HCT116 (cell line): Measurements from ENCODE around the gene GLRA2. TPM values are rescaled to one million over a fixed set of nuclear protein-coding genes. Genes with fewer than 3 reads are reported as not detected.

Source experiments
- ATAC-seq: fragments of 200-7000 bp; cut with Tn5 transposase; 2 replicates; pipeline ENCODE4 v1.9.1; 2020; ENCODE audit warnings: mild to moderate bottlenecking, moderate library complexity
- BruUV-seq: library from RNA; stranded (reverse); fragments of 400-500 nt; replicated peaks from 2 replicates; lab custom pipeline; 2021; lab: Mats Ljungman, UMichigan
- CTCF ChIA-PET: fragments of 300-600 bp; sonication (Branson Sonifier 250); formaldehyde crosslinking; loops from one replicate; lab custom pipeline; 2021; ENCODE audit warnings: antibody characterized with exemption; lab: Charles Lee
- POLR2A ChIA-PET: fragments of 300-600, 350-600 bp; sonication (Branson Sonifier 250); formaldehyde crosslinking; loops from one replicate; lab custom pipeline; 2021; ENCODE audit warnings: antibody characterized with exemption; lab: Charles Lee
- RAD21 ChIA-PET, 2 experiments: fragments of 300-600 bp; sonication (Branson Sonifier 250); formaldehyde crosslinking; loops; one replicate each; lab custom pipeline; 2023; ENCODE audit warnings: low total read pairs in 2 of 2; ENCODE audit not compliant: uncharacterized antibody in 2 of 2, unreplicated experiment in 2 of 2, low non-redundant PET in 1 of 2; lab: Charles Lee
- DNase-seq: peaks from one replicate; pipeline ENCODE4 v3.0.0-alpha.2; 2010; ENCODE audit warnings: low read depth, low spot score
- H2AFZ ChIP-seq: fragments of 200-600 bp; shearing (Covaris generic), sonication (generic); 2 replicates; pipeline ENCODE4 v1.6.1; 2017; ENCODE audit warnings: low read depth, mixed run types, mixed read lengths, antibody characterized with exemption, low read length; ENCODE audit not compliant: poor library complexity, severe bottlenecking
- H3K27ac ChIP-seq: 2 replicates; pipeline ENCODE4 v1.5.1; 2012; ENCODE audit warnings: low read depth, low read length
- H3K27me3 ChIP-seq: fragments of 200-600 bp; sonication (generic); 2 replicates; pipeline ENCODE4 v1.6.1; 2016; ENCODE audit warnings: mixed run types, low read length, mixed read lengths; ENCODE audit not compliant: insufficient read depth
- H3K36me3 ChIP-seq, 2 experiments: fragments of 200-500 bp in 1 of 2; fragments of 200-600 bp in 1 of 2; sonication (Bioruptor generic) in 1 of 2; sonication (generic) in 1 of 2; 2 replicates each; pipeline versions ENCODE4 v1.5.1 to v1.6.1; 2014 to 2016; ENCODE audit warnings: low read length in 2 of 2, inconsistent platforms in 1 of 2, mixed read lengths in 1 of 2, mixed run types in 1 of 2; ENCODE audit not compliant: insufficient read depth in 2 of 2, control insufficient read depth in 1 of 2
- H3K4me1 ChIP-seq, 2 experiments: fragments of 200-600 bp in 1 of 2; sonication (generic) in 1 of 2; 2 replicates each; pipeline versions ENCODE4 v1.5.1 to v1.6.1; 2012 to 2017; ENCODE audit warnings: low read length in 2 of 2, inconsistent platforms in 1 of 2, mild to moderate bottlenecking in 1 of 2, mixed read lengths in 1 of 2, mixed run types in 1 of 2, moderate library complexity in 1 of 2; ENCODE audit not compliant: insufficient read depth in 2 of 2, control insufficient read depth in 1 of 2
- H3K4me2 ChIP-seq: fragments of 200-600 bp; sonication (generic); 2 replicates; pipeline ENCODE4 v1.6.1; 2017; ENCODE audit warnings: mixed run types, low read length, mixed read lengths
- H3K4me3 ChIP-seq, 2 experiments: fragments of 200-600 bp in 1 of 2; sonication (generic) in 1 of 2; replicated peaks in 1 of 2; 2 replicates each; pipeline ENCODE4 v1.5.1; 2011 to 2016; ENCODE audit warnings: low read length in 2 of 2, control low read depth in 1 of 2, low read depth in 1 of 2, mild to moderate bottlenecking in 1 of 2, mixed read lengths in 1 of 2, mixed run types in 1 of 2
- H3K79me2 ChIP-seq: fragments of 200-600 bp; sonication (generic); 2 replicates; pipeline ENCODE4 v1.6.1; 2017; ENCODE audit warnings: mild to moderate bottlenecking, mixed run types, low read length, moderate library complexity, mixed read lengths; ENCODE audit not compliant: insufficient read depth
- H3K9ac ChIP-seq: fragments of 200-600 bp; sonication (generic); 2 replicates; pipeline ENCODE4 v1.6.1; 2016; ENCODE audit warnings: low read length, mixed read lengths
- H3K9me2 ChIP-seq: fragments of 200-600 bp; sonication (generic), shearing (Covaris generic); 2 replicates; pipeline ENCODE4 v1.6.1; 2017; ENCODE audit warnings: mixed run types, mild to moderate bottlenecking, moderate library complexity; ENCODE audit not compliant: insufficient read depth
- H3K9me3 ChIP-seq, 2 experiments: fragments of 200-500 bp in 1 of 2; fragments of 200-600 bp in 1 of 2; sonication (Bioruptor generic) in 1 of 2; sonication (generic) in 1 of 2; 2 replicates each; pipeline ENCODE4 v1.6.1; 2014 to 2017; ENCODE audit warnings: low read length in 2 of 2, mixed read lengths in 2 of 2, inconsistent platforms in 1 of 2, low read depth in 1 of 2, mild to moderate bottlenecking in 1 of 2, mixed run types in 1 of 2, moderate library complexity in 1 of 2; ENCODE audit not compliant: control insufficient read depth in 1 of 2, insufficient read depth in 1 of 2
- H4K20me1 ChIP-seq: fragments of 200-600 bp; sonication (generic), shearing (Covaris generic); 2 replicates; pipeline ENCODE4 v1.6.1; 2017; ENCODE audit warnings: mixed run types, mild to moderate bottlenecking, moderate library complexity; ENCODE audit not compliant: insufficient read depth
- CBX3 ChIP-seq: IDR thresholded peaks from 2 replicates; pipeline ENCODE4 v1.6.1; 2012; ENCODE audit warnings: low read depth
- CEBPB ChIP-seq: IDR thresholded peaks from 2 replicates; pipeline ENCODE4 v1.6.1; 2012; ENCODE audit warnings: low read depth
- EGR1 ChIP-seq: IDR thresholded peaks from 2 replicates; pipeline ENCODE4 v1.6.1; 2012; ENCODE audit warnings: low read depth
- ELF1 ChIP-seq: IDR thresholded peaks from 2 replicates; pipeline ENCODE4 v1.6.1; 2012; ENCODE audit warnings: low read depth, borderline replicate concordance
- EZH2 ChIP-seq: fragments of 200-600 bp; sonication (generic); IDR thresholded peaks from 2 replicates; pipeline ENCODE4 v1.6.1; 2017; ENCODE audit warnings: antibody characterized with exemption, mixed run types
- EZH2phosphoT487 ChIP-seq: fragments of 200-600 bp; IDR thresholded peaks from 2 replicates; pipeline ENCODE4 v1.6.1; 2018; ENCODE audit warnings: antibody characterized with exemption, borderline replicate concordance
- JUND ChIP-seq: IDR thresholded peaks from 2 replicates; pipeline ENCODE4 v1.6.1; 2012
- MAX ChIP-seq: IDR thresholded peaks from 2 replicates; pipeline ENCODE4 v1.6.1; 2012
- POLR2A ChIP-seq: IDR thresholded peaks from 2 replicates; pipeline ENCODE4 v1.7.0; 2011; ENCODE audit warnings: borderline replicate concordance; ENCODE audit not compliant: insufficient read depth, insufficient read length; ENCODE audit errors: extremely low read depth
- POLR2AphosphoS5 ChIP-seq: IDR thresholded peaks from 2 replicates; pipeline ENCODE4 v1.6.1; 2011; ENCODE audit warnings: mild to moderate bottlenecking, low read depth, low read length, moderate library complexity
- RAD21 ChIP-seq: IDR thresholded peaks from 2 replicates; pipeline ENCODE4 v1.6.1; 2012; ENCODE audit warnings: low read depth, mild to moderate bottlenecking
- REST ChIP-seq: IDR thresholded peaks from 2 replicates; pipeline ENCODE4 v1.6.1; 2012; ENCODE audit warnings: low read depth
- SIN3A ChIP-seq: IDR thresholded peaks from 2 replicates; pipeline ENCODE4 v1.6.1; 2012; ENCODE audit warnings: low read depth
- SP1 ChIP-seq: IDR thresholded peaks from 2 replicates; pipeline ENCODE4 v1.6.1; 2012; ENCODE audit warnings: low read depth
- TCF7L2 ChIP-seq: IDR thresholded peaks from 2 replicates; pipeline ENCODE4 v1.7.0; 2011; ENCODE audit warnings: borderline replicate concordance, inconsistent platforms; ENCODE audit not compliant: insufficient read depth, insufficient read length; ENCODE audit errors: extremely low read depth
- YY1 ChIP-seq: IDR thresholded peaks from 2 replicates; pipeline ENCODE4 v1.6.1; 2011; ENCODE audit warnings: low read length, low read depth, moderate library complexity, mild to moderate bottlenecking; ENCODE audit not compliant: insufficient replicate concordance; ENCODE audit errors: extremely low read depth
- ZFX ChIP-seq: fragments of 450-650 bp; IDR thresholded peaks from 2 replicates; pipeline ENCODE4 v1.6.1; 2017
- intact Hi-C: fragments of 100-400 bp; cut with micrococcal nuclease; formaldehyde crosslinking; loops from 2 replicates; pipeline ENCODE4 v1.10.0; 2022
- total RNA-seq: library from RNA; stranded (reverse); gene quantifications from one replicate; pipeline ENCODE4 v1.2.1, GENCODE V29; 2021; ENCODE audit not compliant: unreplicated experiment

The GLRA2 gene
- total RNA-seq, 1 experiment from 2014 or later = not detected

- TF ChIP-seq EZH2phosphoT487 = no peak
- no peak for TF ChIP-seq CEBPB
- TF ChIP-seq POLR2A = no peak
- no peak for TF ChIP-seq ZFX
- TF ChIP-seq SP1 = no peak
- no peak for TF ChIP-seq RAD21
- TF ChIP-seq ELF1 = no peak
- TF ChIP-seq EZH2 = no peak
- no peak for TF ChIP-seq POLR2AphosphoS5
- TF ChIP-seq CBX3 = no peak
- TF ChIP-seq YY1 = no peak
- TF ChIP-seq SIN3A = no peak
- Histone ChIP-seq H2AFZ (no peak overlapping the region), H3K27ac (no peak overlapping the region), H3K4me2 (no peak overlapping the region), H3K27me3 (no peaks in the 10 kb centered on the region), H4K20me1 (no peaks in the 10 kb centered on the region), H3K36me3 (no peaks in the 10 kb centered on the region), H3K9ac (no peak overlapping the region), H3K9me3 (no peaks in the 10 kb centered on the region), H3K9me2 (no peaks in the 10 kb centered on the region), H3K4me3 (no peak overlapping the region), H3K4me1 (no peaks in the 10 kb centered on the region), H3K79me2 (no peaks in the 10 kb centered on the region)
- no TSS peak for BruUV-seq
- RAD21 ChIA-PET = no interaction called here
- intact Hi-C loops = no loop called here
- DNase-seq (no peak), ATAC-seq (no peak)
- CTCF ChIA-PET = no interaction called here
- POLR2A ChIA-PET = no interaction called here
Observed at GRCh38 chrX:14591976-14592375, 62.6 kb downstream of the GLRA2 start.

- no peaks in the 10 kb centered on the region for H3K9me2 ChIP-seq
- no peak overlapping the region for H3K4me3 ChIP-seq
- H4K20me1 ChIP-seq = no peaks in the 10 kb centered on the region
- TF ChIP-seq JUND (no peak), ZFX (no peak), MAX (no peak), EGR1 (no peak), YY1 (no peak), RAD21 (no peak), POLR2AphosphoS5 (no peak), SP1 (no peak), REST (no peak), TCF7L2 (no peak)
- TF ChIP-seq, all 23 proteins: peak for 0
- ChIA-PET POLR2A (no interaction called here), CTCF (no interaction called here), RAD21 (no interaction called here)
- no peaks in the 10 kb centered on the region for H3K9me3 ChIP-seq
- H3K27ac ChIP-seq = no peak overlapping the region
- H3K9ac ChIP-seq = no peak overlapping the region
- DNase-seq (no peak), ATAC-seq (no peak)
- no peak overlapping the region for H2AFZ ChIP-seq
- no peaks in the 10 kb centered on the region for H3K36me3 ChIP-seq
- BruUV-seq = no TSS peak
- no peaks in the 10 kb centered on the region for H3K79me2 ChIP-seq
- no peaks in the 10 kb centered on the region for H3K27me3 ChIP-seq
- intact Hi-C loops = no loop called here
- no peaks in the 10 kb centered on the region for H3K4me1 ChIP-seq
- no peak overlapping the region for H3K4me2 ChIP-seq
Observed at GRCh38 chrX:14594521-14594920, 65.2 kb downstream of the GLRA2 start.
